Glomerular visceral epithelial cell (primary cell): ENCODE results near the gene HOXC11.

Experiments used
- DNase-seq: peaks from one replicate; pipeline ENCODE4 v3.0.0-alpha.2; 2016; ENCODE audit errors: extremely low spot score

Gene HOXC11

DNA sequence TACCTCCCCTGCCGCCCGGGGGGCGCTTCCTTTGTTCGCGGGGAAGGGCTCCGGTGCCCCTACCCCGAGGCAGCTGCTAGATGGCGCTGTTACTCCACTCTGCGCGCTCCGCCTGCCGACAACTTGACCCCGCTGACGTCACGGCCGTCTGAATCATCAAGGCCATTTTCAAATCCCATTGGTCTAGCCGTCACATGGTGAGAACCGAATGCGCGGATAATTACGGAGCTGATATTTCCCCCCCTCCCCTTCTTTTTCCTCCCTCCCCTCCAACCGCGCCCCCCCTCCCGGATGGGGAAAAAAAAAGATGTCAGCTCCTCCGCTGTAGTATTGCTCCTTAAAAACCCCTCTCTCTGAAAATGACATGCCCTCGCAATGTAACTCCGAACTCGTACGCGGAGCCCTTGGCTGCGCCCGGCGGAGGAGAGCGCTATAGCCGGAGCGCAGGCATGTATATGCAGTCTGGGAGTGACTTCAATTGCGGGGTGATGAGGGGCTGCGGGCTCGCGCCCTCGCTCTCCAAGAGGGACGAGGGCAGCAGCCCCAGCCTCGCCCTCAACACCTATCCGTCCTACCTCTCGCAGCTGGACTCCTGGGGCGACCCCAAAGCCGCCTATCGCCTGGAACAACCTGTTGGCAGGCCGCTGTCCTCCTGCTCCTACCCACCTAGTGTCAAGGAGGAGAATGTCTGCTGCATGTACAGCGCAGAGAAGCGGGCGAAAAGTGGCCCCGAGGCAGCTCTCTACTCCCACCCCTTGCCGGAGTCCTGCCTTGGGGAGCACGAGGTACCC is 12.2 kb downstream of the HOXC11 start, which contains the start of gene HOXC10:
TSS of gene HOXC10 (plus strand) at position 246 of the 791 bp plus-strand sequence. CDS start at position 360, 114 bp downstream.
- DNase-seq: peak; percentile 95

DNA sequence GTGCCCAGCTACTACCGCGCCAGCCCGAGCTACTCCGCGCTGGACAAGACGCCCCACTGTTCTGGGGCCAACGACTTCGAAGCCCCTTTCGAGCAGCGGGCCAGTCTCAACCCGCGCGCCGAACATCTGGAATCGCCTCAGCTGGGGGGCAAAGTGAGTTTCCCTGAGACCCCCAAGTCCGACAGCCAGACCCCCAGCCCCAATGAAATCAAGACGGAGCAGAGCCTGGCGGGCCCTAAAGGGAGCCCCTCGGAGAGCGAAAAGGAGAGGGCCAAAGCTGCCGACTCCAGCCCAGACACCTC is 12.7 kb downstream of the HOXC11 start:
- DNase-seq: no peak

DNA sequence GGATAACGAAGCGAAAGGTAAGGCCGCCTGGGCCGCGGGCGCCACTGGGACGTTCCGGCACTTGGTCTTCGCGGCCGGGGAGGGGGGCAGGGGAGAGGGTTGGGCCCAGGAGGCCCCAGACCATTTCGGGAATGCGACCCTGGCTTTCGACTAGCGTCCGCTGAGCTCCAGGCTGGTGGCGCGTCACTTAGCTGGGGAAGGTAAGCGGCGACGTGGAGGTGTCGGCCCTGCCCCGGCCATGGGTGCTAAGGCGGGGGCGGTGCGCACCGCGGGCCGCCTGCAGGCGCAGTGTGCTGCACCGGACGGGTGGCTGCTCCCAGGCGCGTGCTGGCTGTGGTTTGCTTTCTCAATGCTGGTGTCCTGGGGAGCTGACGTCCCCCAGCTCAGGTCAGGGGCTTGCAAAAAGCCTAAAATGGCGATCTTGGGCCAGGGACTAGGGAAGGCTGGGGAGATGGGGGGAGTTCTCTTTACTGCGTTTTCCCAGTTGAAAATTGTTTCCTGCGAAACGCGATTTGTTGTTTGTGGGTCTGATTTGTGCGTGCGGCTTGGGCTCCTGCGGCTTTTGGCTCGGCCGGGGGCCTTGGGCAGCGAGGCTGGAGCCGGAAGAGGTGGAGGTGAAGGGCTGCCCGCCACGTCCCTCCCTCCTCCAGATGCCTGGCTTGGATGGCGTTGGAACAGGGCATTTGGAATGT is 13.2 kb downstream of the HOXC11 start:
- peak; percentile 62 for DNase-seq

DNA sequence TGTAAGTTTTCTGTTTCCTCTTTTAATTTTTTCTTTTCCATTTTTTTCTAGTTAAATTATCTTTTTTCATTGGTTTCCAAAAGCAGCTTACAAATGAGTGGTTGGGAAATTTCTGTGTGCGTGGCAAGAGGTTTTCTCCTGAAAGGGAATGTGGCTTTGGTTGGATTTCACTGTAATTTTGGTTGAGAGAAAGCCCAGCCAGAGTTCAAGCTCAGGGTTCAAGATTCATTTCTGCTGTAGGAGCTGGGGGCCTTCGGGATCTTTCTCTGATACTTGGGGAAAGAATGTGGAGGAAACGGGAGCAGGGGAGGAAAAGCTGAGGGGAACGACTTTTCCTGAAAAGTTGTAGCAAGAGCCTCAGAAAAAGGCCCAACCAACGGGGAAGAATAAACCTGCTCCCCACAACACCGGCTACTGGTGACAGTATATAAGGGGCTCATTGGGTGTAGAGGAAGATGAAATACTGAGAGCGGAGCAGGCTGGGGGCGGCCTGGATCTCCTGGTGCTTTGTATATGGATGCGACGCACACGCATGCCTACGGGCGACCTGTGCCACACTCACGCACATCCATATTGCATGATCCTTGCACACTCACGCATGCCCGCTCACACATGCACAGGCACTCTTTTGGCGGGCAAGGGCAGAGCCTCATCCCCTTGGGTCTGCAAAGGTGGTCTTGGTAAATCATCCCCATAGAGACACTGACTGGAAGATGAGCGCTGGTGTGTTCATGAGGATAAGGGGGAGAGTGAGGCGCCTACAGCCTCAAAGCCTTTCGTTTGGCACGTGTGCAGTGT is 14.0 kb downstream of the HOXC11 start:
- no peak for DNase-seq

DNA sequence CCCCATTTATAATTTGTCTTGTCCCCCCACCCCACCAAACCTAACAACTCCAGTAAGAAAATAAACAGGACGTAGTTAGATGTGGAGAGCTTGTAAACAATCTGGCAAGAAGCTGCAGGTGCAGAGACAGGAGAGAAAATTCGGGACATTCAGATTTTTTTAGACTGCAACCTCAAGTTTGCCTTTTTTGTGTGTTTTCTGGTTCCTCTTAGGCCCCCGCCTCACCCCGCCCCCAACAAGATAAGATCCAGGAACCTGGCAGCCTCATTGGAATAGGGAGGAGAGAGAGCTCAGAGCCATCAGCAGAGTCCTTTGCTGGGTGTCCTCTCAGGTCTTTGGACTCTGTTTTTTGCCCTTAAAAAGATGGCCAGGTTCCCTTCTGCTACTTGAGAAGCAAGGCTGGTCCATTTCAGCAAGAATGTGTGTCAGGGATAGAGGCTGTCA is 14.9 kb downstream of the HOXC11 start:
- no peak for DNase-seq

DNA sequence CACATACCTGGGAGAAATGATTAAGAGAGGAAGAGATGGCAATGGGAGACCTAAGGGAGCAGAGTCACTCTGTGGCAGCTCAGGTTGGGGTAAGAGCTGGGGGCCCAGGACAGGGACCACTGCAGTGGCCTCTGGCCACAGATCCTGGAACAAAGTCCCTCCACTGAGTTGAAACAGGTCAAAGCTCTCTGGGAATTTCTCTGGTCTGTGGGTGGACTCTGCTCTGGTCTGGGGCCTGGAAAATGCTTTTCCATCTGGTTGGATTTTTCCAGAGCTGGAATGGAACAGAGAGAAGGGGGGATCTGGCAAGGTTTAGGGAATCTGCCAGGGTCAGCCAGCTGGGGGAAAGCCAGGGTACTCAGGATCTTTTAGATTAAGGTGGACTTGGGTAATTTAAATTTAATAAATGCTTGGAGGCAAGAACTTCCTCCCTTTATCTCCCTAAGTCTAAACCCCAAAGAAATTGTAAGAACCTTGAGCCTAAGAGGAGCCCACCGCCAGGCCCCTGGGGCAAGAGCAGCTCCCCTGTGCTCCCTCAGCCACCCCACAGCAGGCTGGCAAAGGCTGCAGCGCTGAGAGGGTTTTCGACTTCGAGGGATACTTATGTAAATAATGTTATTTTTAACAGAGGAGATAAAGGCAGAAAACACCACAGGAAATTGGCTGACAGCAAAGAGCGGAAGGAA is 15.8 kb downstream of the HOXC11 start:
- no peak for DNase-seq

DNA sequence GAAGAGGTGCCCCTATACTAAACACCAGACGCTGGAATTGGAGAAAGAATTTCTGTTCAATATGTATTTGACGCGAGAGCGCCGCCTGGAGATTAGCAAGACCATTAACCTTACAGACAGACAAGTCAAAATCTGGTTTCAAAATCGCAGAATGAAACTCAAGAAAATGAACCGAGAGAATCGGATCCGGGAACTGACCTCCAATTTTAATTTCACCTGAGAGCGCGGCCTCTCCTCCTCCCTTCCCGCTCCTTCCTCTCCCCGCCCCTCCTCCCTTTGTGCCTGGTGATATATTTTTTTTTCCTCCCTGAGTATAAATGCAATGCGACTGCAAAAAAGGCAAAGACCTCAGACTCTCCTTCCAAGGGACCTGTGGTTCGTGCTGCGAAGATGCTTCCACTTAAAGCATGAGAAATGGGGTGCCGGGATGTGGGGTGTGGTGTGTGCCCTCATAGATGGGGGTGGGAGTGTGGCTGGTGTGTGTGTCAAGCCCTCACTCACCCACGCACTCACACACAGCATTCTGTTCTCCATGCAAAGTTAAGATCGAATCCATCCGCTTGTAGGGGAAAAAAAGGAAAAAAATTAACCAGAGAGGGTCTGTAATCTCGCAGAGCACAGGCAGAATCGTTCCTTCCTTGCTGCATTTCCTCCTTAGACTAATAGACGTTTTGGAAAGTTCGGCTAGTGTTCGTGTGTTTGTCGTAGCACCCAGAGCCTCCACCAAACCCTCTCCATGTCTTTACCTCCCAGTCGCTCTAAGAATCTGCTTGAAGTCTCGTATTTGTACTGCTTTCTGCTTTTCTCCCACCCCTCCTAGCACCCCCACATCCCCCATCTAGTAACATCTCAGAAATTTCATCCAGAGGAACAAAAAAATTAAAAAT is 16.5 kb downstream of the HOXC11 start:
- DNase-seq: peak; percentile 66

DNA sequence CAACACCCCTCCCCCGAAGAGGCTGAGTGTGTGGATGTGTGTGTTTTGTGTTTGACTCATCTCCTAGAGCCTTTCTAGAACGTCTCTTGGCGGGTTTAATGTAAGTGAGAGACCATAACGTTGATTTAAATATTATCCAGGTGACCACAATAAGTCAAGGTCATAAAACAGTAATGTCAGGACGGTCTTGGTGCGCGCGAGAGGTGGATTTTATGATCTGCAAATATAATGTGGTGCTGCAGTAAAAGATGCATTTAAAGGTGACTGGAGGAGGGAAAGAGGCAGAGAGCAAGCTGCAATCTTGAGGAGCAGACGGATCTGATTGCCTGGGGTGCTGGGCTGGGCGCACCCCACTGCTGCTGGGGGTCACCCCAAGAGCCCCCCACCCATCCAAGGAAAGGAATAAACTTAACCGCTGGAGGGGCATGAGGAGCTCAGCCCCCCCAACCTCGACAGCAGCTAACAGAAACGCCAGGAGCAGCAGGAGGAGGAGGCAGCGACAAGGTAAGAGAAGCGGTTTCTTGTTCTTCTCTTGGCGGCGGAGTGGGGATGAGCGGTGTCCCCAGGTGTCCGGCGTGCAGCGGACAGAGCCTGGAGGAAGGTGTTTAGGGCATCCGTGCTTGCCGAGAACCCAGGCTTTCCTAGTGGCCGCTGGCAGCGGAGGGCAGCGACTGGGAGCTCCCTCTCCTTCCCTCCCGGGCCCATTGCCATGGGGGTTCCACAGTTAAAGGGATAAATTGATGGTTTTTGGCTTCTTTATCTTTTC is 17.6 kb downstream of the HOXC11 start:
- no peak for DNase-seq

DNA sequence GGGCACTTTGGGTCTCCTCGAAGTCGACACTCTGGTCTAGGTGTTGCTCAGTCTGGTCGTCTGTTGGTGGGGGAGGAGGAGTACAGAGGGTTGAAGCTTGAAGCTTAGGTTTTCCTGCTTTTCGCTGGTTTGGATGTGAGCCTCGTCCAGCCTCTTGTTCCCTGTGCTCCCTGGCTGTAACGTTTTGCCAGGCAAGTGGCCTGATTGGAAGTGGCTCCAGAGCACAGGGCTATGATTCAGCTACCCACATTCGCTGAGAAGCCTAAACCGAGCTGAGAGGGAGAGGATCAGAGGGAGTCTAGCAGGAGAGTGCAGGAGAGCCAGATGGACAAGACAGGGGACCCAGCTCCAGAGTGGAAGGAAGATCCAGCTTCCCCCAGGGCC is 18.1 kb downstream of the HOXC11 start:
- DNase-seq: peak; percentile 77

DNA sequence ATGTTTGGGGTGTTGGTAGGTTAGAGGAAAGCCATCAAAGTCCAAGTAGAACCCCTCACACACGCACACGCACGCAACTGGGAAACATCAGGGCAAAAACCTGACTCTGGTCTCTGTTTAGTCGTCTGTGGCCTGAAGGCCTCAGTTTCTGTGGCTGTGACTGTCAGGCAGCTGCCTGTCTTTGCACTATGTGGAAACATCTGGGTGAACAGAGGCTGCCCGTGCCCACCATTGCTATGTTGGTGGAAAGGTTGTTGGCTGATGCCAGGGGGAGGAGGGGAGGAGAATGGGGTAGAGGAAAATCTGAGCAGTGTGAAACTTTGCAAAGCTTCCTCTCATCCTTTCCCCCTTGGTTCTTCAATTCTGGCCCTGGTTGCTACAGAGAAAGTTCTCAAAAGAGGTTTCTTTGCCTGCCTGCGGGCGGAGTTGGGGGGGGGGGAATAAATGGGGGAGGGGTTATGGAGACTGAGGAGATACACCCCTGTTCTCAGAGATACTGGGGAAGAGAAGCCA is 19.5 kb downstream of the HOXC11 start:
- no peak for DNase-seq

DNA sequence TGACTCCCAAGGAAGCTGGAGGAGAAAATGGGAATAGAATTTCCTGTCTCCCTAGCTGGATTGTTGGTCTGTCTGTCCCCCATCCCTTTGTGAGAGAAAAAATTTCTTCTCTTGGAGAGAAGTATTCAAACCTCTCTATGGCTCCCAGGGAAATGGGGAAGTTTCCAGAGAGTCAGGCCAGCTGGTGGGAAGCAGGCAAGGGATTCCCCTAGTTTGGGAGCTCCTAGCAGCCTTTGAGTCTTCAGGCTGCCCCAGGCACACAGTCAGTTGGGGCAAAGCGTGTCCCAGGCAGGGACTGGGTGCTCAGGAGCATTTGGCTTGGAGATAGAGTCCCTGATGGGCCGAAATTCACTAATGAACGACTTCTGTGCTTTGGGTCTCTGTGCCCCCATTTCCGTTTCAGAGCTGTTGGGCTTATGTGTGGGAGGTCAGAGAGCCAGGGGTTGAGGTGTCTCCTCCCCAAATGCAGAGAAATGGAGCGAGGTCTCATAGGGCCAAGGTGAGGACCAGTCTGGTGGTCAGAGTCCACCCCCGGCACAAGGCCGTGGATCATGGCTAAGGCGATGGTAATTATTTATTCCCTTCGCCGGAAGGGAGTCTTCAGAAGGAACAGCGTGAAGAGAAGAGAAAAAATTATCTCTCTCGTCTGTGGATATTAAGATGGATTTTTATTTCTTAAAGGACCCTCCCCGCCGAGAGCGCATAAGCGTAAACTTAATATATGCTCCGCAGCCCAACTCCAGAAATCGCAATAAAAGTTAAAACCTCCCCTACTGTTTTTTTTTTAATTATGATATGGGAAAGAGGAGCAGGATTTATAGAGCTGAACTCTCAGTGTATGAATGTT is 20.5 kb downstream of the HOXC11 start:
- DNase-seq: no peak

DNA sequence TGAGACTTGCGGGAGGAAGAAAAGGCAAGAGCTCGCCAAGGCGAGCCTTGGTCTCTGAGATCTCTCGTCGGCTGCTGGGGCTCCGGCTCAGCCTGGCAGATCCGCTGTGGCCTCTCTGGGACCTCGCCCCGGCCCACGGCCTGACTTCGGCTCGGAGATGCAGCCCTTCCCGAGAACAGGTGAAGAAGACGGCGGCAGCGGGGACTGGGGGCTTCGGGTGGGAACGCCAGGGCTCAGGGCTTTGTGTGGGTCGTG is 21.0 kb downstream of the HOXC11 start:
- no peak for DNase-seq

DNA sequence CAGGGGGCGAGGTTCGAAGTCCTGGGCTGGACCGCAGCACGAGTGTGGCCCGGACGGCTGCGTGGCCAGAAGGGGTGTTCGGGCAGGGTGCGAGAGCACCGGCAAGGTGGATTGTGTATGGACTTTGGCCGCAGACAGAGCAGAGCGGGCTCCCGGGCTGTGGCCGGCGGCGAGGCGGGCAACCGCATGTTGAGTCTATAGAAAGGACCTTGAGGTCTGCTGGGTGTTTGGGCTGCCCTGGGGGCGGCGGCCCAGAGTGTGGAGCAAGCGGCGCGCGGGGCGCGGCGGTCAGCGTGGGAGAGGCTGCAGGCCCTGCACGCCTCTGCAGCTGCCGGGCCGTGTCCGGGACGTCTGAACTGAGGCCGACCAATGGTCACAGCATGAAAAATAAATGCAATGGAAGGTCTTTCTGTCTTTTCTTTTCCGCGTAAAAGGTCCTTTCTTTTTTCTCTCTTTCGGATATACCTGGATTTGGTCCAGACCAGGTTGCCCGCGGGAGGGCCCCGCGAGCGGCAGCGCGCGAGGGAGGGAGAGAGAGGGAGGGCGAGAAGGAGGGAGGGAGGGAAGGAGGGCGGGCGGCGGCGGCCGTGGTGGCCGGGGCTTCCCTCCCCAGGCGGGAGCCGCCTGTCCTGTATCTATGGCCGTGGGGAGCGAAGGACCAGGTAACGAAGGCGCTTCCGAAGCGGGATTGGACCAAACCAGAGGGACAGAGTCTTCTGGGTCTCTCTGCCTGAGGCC is 21.5 kb downstream of the HOXC11 start:
- DNase-seq: no peak

DNA sequence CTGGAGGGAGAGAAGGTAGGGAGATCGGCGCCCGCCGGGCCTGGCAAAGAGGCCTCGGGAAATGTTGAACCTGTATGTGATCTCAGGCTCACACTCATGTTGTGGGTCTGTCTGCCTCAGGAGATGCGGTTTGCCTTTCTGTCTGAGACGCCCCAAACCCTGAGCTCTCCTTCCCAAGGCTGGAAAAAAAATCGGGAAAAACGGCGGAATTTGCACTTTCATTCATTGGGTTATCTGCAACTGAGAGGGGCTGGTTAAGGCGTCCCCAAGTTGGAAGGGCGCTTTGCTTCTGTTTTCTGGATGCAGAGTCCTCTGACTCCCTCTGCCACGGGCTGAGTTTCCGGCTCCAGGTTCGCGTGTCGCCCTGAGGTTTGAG is 22.1 kb downstream of the HOXC11 start:
- no peak for DNase-seq

DNA sequence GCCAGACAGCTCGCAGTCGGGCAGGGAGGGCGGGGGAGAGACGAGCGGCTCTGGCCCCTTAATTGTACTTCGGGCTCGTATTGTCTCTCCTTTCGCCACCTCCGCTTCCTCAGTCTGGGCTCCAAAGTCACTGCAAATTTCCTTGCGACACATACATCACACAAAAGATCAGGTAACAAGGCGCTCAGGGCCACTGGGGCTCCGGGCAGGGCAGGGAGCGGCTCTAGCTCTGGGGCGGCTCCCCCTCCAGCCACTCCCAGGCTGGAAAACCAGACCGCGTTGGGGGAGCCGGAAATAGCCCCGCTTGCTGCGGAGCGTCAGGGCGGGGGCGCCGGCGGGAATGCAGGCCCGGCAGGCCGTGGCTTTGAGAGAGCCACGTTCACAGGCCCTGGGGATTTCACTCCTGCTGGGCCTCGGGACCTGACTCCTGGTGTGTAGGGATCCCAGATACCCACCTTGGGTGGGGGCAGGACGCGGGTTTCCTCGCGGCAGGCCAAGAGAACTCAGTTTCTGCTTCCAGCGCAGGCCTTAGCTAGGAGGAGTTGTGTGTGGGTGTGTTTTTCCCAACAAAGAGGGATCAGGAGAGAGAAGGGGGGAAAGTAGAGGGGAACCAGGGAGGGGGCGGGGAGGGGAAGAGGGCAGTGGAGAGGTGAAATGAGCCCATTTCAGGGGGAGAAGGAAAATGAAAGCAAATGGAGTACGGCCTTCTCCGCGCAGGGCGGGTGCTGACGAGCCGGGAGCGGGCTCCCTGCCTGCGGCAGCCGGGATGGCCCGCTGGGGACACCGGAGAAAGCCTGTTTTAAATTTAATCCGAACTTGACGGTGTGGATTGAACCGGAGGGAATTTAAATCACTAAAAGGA is 22.7 kb downstream of the HOXC11 start:
- DNase-seq: peak; percentile 77

DNA sequence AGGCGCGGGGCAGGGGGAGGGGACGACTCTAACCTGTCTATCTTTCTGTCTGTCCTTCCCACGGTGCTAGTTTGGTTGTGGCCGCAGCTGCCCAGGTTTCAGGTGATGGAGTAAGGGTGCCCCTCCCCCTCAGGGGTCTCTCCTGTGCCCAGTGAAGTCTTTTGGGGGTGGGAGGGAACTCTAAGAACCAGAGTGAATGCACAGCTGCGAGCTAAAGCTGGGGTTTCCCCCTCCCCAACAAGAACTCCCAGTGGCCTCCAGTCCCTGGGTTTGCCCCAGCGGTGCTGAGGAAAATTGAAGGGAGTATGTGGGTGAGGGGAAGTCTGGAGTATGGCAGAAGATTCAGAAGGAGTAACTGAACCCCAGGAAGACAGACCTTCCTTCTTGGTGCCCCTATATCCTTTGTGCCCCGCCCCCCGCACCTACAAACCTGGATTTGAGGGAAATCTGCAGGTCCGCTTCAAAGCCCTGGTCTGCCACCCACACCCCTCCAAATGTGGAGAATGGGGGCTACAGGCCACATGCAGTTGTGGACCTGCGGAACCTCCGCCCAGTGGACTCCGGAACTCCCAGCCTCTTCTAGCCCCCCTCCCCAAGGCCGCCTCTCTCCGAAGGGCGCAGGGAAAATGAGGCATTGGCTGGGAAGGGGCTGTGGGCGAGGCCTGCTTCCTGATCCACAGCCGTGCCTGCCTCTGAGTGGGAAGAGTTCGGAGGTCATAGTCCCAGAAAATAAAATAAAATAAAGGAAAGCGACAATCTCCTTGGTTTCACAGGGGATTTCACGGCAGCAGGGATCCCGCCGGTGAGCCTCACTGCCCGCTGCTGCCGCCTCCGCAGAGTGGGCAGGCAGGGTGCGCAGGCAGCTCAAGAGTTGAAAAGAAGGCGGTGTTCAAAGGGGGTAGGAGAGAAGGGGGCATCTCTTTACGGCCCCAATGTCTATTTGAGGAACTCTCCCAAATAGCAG is 23.6 kb downstream of the HOXC11 start:
- no peak for DNase-seq
